Inferior parietal cortex (tissue), 1 donor: ENCODE measurements around the gene POLR2L.

Source experiments
- DNase-seq: peaks from one replicate; pipeline ENCODE4 v3.0.0-alpha.2; 2016; ENCODE audit errors: extremely low spot score

Gene POLR2L

DNA sequence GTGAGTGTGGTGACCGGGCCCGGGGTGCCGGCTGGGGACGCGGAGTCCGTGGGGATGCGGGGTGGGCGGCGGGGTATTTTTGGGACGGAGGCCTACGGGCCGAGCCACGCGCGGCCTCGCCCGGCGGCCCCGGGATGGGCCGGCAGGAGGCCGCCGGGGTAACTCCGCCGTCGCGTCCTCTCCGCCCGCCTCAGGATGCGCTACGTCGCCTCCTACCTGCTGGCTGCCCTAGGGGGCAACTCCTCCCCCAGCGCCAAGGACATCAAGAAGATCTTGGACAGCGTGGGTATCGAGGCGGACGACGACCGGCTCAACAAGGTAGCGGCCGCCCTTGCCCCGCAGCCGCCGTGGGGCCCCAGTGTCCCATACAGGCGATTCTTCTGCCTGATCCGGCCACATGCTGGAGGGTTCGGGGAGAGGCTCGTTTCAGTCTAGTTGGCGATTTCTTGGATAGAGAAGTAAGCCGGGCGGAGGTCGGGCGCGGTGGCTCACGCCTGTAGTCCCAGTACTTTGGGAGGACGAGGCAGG lies 32.2 kb downstream of the POLR2L start:
- no peak for DNase-seq

DNA sequence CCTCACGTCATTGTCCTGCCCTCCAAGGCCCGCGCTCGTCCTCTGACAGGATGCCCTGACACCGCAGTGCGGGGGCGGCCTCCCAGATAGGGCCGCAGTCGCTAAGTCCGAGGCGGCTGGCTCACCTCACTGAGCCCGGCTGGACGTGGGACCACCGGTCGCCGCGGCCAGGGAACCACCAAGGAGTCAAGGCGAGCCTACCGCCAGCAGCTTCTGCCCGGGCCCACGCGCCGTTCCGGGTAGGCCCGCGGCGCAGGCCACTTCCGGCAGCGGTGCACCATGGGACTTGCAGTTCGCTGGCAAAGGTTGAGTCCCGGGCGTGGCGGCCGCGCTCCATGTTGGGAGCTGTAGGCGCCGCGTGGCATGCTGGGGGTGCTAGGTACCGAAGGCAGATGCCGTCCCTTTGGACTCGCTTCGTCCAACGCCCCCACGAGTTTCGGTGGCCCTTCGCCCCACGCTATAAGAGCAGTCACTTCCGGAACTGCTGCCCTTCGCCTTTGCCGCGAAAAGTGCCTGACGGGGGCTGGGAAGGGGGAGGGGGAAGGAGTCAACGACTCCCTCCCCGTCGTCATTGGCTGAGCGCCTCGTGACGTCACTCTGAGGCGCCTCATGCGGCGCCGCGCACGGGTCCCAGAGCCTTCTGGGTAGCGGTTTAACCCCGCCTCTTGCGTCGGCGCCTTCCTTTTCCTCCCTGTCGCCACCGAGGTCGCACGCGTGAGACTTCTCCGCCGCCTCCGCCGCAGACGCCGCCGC lies 32.9 kb downstream of the POLR2L start, which contains the start of gene RPLP2:
RPLP2 (plus strand) TSS at position 681 of the 753 bp plus-strand sequence. CDS start 268 bp downstream, outside the sequence.
- peak; percentile 98 for DNase-seq

DNA sequence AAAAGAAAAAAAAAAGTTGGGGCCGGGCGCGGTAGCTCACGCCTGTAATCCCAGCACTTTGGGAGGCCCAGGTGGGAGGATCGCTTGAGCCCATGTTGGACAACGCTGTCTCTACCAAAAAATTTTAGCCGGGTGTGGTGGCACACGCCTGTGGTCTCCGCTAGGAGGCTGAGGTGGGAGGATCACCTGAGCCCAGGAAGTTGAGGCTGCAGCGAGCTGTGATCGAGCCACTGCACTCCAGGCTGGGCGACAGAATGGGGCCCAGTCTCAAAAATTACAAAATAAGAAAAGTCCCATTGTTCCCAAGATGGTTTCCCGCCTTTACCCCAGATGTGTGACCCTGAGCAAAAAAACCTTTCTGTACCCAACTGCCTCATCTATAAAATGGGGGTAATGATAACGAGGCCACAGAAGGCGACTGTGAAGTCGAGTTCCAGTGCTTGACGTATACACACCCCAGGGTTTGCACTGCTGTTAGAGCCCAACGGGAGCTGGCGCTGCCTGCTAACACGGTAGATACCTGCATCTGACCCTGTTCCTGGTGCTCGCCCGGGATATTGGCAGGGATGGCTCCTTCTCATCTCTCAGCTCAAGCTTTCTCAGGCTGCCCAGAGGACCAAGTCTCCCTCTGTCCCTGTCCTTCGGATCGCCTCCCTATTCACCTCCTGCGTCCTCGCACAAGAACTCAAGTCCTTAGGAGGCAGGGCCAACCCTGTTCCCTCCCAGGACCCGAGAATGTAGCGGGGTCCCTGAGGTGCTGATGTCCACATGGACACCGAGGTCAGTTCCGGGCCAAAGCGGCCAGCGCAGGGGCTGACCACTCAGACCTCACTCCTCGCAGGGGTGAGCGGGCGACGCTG lies 33.7 kb downstream of the POLR2L start:
- DNase-seq, result no peak

DNA sequence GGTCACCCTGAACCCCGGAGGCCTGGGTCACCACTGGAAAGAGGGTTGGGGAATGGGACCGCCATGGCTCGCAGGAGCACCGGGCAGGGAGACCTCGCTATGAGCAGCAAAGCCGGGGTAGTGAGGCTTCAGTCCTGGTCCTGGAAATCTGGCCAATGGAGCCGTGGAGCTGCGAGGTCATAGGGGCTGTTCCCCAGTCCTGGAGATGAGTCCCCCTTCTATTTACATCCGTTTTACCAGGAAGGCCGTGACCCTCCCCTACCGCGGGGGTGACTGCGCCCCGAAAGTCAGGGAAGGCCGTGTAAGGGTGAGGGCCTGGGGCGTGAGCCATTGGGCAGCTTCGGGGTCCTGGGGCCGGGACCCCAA lies 37.7 kb downstream of the POLR2L start:
- no peak for DNase-seq

DNA sequence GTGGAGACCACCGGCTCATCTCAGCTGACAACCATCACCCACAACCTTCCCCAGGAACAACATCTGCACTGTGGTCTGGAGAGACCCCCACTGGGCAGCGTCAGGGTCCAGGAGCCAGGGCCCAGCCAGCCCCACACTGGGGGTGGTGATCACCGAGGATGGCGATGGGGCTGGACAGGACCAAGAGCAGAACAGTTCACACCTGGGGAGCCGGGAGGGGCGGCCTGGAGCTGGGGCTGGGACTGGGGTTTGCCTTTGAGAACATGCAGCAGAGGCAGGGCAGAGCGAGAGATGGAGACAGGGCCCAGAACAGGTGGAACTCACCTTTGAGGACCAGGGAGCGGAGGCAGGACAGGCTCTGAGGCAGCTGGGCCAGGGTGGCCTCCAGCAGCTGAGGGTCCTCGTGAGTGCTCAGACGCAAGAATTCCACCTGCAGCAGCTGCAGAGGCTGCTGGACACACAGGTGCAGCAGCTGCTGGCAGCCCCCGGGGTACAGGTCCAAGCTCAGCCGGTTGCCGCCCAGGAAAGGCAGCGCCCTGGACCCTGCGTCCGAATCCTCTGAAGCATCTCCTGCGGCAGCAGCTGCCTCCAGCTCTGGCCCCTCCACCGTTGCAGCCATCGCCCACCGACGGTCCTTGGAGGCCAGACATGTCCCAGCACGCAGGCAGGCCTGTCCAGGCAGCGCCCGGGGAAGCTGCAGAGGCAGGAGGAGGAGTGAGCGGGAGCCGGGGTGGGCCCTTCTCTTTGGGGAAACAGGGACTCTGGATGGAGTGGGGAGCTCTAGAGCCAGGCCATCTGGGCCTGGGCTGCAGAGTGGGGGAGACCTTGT lies 38.3 kb downstream of the POLR2L start:
- no peak for DNase-seq

GRCh38 chr11:803467-803742 lies 38.9 kb downstream of the POLR2L start:
- DNase-seq, result no peak

- DNase-seq, result no peak
Observed at GRCh38 chr11:802693-803466, 39.4 kb downstream of the POLR2L start.

GRCh38 chr11:802018-802617 lies 40.2 kb downstream of the POLR2L start:
- no peak for DNase-seq

DNA sequence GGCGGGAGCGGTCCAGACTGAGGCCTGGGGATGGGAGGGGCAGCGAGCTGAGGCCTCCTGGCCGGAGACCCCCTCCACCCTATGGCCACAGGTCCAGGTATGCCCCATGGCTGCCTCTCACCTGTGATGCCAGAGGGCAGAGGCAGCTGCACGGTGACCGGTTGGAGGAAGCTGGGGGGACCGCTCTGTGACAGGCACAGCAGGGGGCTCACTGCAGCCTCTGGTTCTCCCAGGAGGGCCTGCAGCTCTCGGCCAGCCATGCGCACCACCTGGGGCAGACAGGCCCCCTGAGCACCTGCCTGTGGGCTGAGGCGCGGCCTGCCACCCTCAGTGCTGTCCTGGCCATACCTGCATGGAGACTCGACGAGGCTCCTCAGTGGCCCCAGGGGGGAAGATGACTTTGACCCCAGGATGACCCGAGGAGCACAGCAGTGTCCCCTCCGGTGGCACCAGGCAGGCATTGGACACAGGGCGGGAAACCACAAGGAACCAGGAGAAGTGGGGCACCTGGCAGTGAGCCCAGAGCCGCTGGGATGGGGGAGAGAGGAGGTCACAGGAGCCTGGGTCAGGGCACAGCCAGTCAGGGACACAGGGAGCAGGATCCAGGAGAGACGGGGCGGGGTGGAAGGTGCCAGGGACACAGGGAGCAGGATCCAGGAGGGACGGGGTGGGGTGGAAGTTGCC lies 41.1 kb downstream of the POLR2L start:
- DNase-seq, result no peak

DNA sequence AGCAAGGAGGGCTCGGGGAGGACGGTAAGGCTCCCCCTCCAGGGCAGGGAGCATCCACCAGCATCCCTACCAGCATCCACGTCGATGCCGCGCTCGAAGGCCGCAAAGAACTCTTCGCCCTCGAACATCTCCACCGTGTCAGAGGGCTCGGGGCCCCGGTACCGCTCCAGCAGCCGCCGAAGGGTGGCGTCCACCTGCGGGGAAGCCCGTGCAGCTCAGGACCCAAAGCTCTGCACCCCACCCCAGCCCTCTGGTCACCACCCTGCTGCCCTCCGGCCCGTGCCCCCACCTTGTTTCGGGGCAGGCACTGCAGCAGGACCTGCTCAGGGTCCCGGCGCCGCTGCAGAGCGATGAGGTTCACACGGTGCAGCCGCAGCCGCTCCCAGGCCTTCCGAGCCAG lies 41.9 kb downstream of the POLR2L start:
- DNase-seq, result no peak

GRCh38 chr11:799641-800316 lies 42.5 kb downstream of the POLR2L start:
- no peak for DNase-seq

DNA sequence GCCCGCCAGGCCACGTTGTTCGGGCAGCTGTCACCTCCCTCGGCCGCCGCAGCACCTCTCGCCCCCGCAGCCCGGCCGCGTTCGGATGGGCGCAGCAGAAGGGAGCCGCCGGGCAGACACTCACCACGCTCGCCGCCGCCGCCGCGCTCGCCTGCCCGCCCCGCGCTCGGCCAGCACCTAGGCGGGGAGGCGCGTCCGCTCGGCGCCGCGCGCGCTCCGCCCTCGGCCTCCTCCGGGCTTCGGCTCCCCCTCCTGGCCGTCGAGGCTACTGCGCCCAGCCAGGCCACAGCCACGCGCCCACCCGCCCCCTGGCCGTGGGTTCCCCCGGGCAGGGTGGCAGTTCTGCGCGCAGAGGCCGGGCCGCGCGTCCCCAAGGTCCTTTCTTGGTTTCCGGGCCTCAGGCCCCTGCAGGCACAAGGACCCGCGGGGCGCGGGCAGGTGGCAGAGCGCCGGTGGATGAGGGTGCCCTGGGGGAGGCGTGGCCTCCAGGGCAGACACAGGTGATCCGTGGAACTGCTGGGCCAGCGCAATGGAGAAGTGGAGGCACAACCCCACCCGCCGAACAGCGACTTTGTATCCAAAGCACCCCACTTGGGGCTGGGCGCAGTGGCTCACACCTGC lies 44.1 kb downstream of the POLR2L start, which contains the start of gene SLC25A22:
SLC25A22 (minus strand) TSS at position 189 of the 621 bp plus-strand sequence. CDS start 3,275 bp downstream, outside the sequence.
- peak; percentile 74 for DNase-seq

- DNase-seq, result peak; percentile 62
Observed at GRCh38 chr11:797296-798092, 44.8 kb downstream of the POLR2L start.

- no peak for DNase-seq
Observed at GRCh38 chr11:796565-797295, 45.6 kb downstream of the POLR2L start.

- no peak for DNase-seq
Observed at GRCh38 chr11:795634-796564, 46.4 kb downstream of the POLR2L start.
